ENCODE measurements around the gene TEF. TPM values are rescaled to one million over a fixed set of nuclear protein-coding genes. Genes with fewer than 3 reads are reported as not detected.

The TEF gene
- total and polyA plus RNA-seq, 3 donors from 2014 or later: 25.6 to 40.9 (median 32.8) TPM

GRCh38 chr22:41369424-41369745 is 12.4 kb upstream of the TEF start:
- no peak for TF ChIP-seq CTCF (IDR thresholded peaks at IDR 0.05)
- no peak for TF ChIP-seq POLR2A (IDR thresholded peaks at IDR 0.05)
- Histone ChIP-seq H3K27ac (peak overlapping the region; percentile 77 to 88), H3K4me3 (peak overlapping the region in 1 of 2 donors; percentile 59), H3K4me1 (peaks cover 35% of the 10 kb centered on the region), H3K27me3 (no peaks in the 10 kb centered on the region), H3K36me3 (ENCODE audit: low read depth, missing control alignments) (no peaks in the 10 kb centered on the region), H3K9me3 (no peaks in the 10 kb centered on the region)
- 37 to 38% methylated on average over 3 of the region's 3 CpGs for WGBS, 2 donors
- no peak for DNase-seq
- intact Hi-C loops (cut with DNase I; ENCODE audit: low total_unique reads): no loop called here

- WGBS, 2 donors: 70 to 71% methylated on average over 8 to 9 of the region's 9 CpGs
- no peaks in the 10 kb centered on the region for H3K36me3 ChIP-seq (ENCODE audit: low read depth, missing control alignments)
- peak overlapping the region in 1 of 2 donors; percentile 88 for H3K27ac ChIP-seq
- H3K27me3 ChIP-seq: no peaks in the 10 kb centered on the region
- no peak overlapping the region for H3K4me3 ChIP-seq
- H3K4me1 ChIP-seq: peaks cover 35% of the 10 kb centered on the region
- TF ChIP-seq POLR2A (IDR thresholded peaks at IDR 0.05): no peak
- TF ChIP-seq CTCF (IDR thresholded peaks at IDR 0.05): no peak
- intact Hi-C loops (cut with DNase I; ENCODE audit: low total_unique reads): no loop called here
- H3K9me3 ChIP-seq: no peaks in the 10 kb centered on the region
- no peak for DNase-seq
These were observed 11.9 kb upstream of the TEF start for GRCh38 chr22:41369837-41370236.

GRCh38 chr22:41377846-41378245 is 3.9 kb upstream of the TEF start:
- DNase-seq: no peak
- 17 to 24% methylated on average over 6 of the region's 6 CpGs for WGBS, 2 donors
- Histone ChIP-seq H3K36me3 (ENCODE audit: low read depth, missing control alignments) (no peaks in the 10 kb centered on the region), H3K4me1 (peaks cover 21% of the 10 kb centered on the region), H3K9me3 (no peaks in the 10 kb centered on the region), H3K27ac (peak overlapping the region in 1 of 2 donors; percentile 77), H3K4me3 (no peak overlapping the region), H3K27me3 (no peaks in the 10 kb centered on the region)
- intact Hi-C loops (cut with DNase I; ENCODE audit: low total_unique reads): no loop called here
- no peak for TF ChIP-seq POLR2A (IDR thresholded peaks at IDR 0.05)
- TF ChIP-seq CTCF (IDR thresholded peaks at IDR 0.05): no peak

GRCh38 chr22:41380993-41381328 is 781 bp upstream of the TEF start:
- WGBS, 2 donors: 0 to 1% methylated on average over 8 to 18 of the region's 22 CpGs
- DNase-seq: peak; percentile 93
- Histone ChIP-seq H3K9me3 (no peaks in the 10 kb centered on the region), H3K27me3 (no peaks in the 10 kb centered on the region), H3K4me3 (peak overlapping the region; percentile 74 to 96), H3K27ac (peak overlapping the region; percentile 98), H3K4me1 (peaks cover 37% of the 10 kb centered on the region), H3K36me3 (ENCODE audit: low read depth, missing control alignments) (no peaks in the 10 kb centered on the region)
- intact Hi-C loops (cut with DNase I; ENCODE audit: low total_unique reads): no loop called here
- TF ChIP-seq CTCF (IDR thresholded peaks at IDR 0.05) (no peak), POLR2A (IDR thresholded peaks at IDR 0.05) (no peak)

GRCh38 chr22:41382098-41382578 is 396 bp downstream of the TEF start:
- peak; percentile 85 for DNase-seq
- peak overlapping the region; percentile 74 to 96 for H3K4me3 ChIP-seq
- no peaks in the 10 kb centered on the region for H3K9me3 ChIP-seq
- H3K27ac ChIP-seq: peak overlapping the region; percentile 98
- TF ChIP-seq CTCF (IDR thresholded peaks at IDR 0.05) (no peak), POLR2A (IDR thresholded peaks at IDR 0.05) (no peak)
- no peaks in the 10 kb centered on the region for H3K27me3 ChIP-seq
- 0% methylated on average over 12 to 34 of the region's 35 CpGs for WGBS, 2 donors
- peaks cover 35% of the 10 kb centered on the region for H3K4me1 ChIP-seq
- intact Hi-C loops (cut with DNase I; ENCODE audit: low total_unique reads): no loop called here
- H3K36me3 ChIP-seq (ENCODE audit: low read depth, missing control alignments): no peaks in the 10 kb centered on the region

Data from testis (tissue), 3 donors.